Epithelial cell of proximal tubule (primary cell): ENCODE data around the gene MYO5B. TPM values are rescaled to one million over a fixed set of nuclear protein-coding genes. Genes with fewer than 3 reads are reported as not detected.

ENCODE experiments used
- DNase-seq: peaks from one replicate; pipeline ENCODE4 v3.0.0-alpha.2; 2011; ENCODE audit warnings: low read depth
- H3K4me3 ChIP-seq: 2 replicates; pipeline ENCODE4 v1.5.1; 2011; ENCODE audit warnings: low read depth, mild to moderate bottlenecking, low read length
- total RNA-seq: library from RNA; depleted of rRNA; stranded (reverse); fragments of >200 nt; gene quantifications from 2 replicates; pipeline ENCODE4 v1.2.3, GENCODE V29; 2015
- TF ChIP-seq, protein P1 (sequence below): conservative IDR thresholded peaks from 2 replicates; pipeline ENCODE4 v1.5.1; 2012; ENCODE audit warnings: low read depth, mild to moderate bottlenecking, low read length

The MYO5B gene
- total RNA-seq, 1 donor from 2014 or later, result 48.4 TPM

DNA sequence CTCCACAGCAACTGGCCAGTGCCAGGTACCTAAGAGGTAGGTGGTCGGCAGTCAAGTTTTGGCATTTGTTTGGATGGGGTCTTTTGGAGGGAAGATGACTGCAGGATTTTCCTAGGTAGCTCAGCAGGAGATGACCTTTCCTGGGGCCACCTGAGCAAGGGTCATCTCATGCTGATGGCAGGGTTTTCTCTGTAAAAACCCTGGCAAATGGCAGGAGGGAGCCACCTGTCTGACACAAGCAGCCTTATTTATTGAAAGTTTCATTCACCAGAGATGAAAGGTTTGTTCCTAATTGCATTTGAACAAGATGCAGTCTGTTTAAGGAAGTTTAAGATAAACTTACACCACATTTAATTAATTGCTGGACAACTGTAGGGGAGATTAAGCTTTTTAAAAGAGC, 350.0 kb downstream of the MYO5B start:
- DNase-seq, result no peak
- no peak overlapping the region for H3K4me3 ChIP-seq
- TF ChIP-seq, protein P1, sequence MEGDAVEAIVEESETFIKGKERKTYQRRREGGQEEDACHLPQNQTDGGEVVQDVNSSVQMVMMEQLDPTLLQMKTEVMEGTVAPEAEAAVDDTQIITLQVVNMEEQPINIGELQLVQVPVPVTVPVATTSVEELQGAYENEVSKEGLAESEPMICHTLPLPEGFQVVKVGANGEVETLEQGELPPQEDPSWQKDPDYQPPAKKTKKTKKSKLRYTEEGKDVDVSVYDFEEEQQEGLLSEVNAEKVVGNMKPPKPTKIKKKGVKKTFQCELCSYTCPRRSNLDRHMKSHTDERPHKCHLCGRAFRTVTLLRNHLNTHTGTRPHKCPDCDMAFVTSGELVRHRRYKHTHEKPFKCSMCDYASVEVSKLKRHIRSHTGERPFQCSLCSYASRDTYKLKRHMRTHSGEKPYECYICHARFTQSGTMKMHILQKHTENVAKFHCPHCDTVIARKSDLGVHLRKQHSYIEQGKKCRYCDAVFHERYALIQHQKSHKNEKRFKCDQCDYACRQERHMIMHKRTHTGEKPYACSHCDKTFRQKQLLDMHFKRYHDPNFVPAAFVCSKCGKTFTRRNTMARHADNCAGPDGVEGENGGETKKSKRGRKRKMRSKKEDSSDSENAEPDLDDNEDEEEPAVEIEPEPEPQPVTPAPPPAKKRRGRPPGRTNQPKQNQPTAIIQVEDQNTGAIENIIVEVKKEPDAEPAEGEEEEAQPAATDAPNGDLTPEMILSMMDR, result no peak

DNA sequence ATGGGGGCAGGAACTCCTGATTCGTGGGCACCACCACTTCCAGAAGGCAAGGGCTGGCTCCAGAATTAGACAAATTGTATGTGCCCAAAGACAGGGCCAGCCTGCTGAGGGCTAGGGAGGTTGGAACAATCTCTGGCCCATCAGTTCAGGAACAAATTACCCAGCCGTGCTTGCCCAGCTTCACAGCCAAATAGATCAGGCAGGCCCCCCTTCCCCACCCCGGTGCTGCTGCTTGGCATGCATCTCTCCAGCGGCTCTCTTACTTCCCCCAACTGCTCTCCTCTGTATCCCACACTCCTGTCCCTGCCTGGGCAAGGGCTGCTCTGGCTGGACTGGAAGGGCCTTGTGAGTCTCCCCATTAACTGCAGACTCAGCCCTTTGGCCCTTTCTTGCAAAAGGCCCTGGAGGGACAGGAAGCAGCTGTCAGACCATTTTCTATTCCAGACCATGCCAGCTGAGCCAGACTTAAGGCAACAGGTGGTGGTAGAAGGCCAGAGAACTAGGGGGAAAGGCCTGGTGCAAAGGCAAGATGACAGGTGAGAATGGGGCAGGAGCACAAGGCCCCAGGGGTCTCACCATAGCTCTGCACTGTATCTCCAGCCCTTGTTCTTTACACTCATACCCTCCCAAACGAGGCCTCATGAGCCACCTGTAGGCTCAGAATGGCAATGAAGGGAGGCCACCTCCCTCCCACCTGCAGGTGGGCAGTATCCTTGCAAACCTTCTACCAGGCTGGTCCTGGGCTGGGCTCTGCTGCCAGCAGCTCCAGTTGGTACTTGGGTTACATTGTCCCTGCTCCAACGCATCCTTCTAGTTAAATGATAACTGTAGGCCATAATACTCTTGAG, 350.9 kb downstream of the MYO5B start:
- TF ChIP-seq, protein P1, result no peak
- no peak overlapping the region for H3K4me3 ChIP-seq

DNA sequence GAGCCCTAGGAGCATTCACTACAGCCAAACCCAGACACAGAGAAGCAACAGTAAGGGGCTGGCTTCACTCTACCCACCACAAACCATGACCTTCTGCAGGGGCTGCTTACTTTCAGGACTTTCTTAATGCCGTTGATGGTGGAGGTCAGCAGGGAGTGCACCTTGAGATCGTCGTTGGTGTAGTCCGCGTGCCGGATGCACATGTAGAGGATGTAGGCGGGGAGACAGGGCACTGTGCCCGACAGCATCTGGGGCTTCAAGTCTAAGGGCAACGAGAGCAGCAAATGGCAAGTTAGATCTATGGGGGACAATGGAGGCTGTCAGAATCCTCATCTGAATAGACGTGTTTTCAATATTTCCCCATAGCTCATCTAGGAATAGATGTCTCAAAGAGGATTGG, 351.8 kb downstream of the MYO5B start:
- H3K4me3 ChIP-seq, result no peak overlapping the region
- DNase-seq, result no peak
- TF ChIP-seq, protein P1, result no peak

More for the DNA sequence above, 350.9 kb downstream of the MYO5B start:
- no peak for DNase-seq

DNA sequence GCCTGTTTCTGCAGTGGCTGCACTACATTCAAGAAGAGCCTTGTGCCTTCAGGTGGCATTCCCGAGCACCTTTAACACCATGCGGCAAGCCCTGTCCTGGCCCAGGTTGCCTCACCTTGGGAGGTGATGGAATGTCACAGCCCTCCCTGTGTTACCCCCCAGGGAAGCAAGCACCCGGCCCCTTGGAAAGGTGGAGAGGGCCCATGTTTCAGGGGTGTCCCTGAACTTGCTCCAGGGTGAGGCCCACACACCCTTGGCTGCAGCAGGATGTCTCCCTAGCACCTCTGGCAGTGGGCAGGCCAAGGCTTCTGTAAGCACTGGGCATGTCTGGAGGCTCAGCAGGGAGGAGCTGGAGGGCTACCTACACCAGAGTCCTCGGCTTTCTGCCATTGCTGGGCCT, 352.3 kb downstream of the MYO5B start:
- H3K4me3 ChIP-seq, result no peak overlapping the region
- no peak for DNase-seq
- TF ChIP-seq, protein P1, result no peak

DNA sequence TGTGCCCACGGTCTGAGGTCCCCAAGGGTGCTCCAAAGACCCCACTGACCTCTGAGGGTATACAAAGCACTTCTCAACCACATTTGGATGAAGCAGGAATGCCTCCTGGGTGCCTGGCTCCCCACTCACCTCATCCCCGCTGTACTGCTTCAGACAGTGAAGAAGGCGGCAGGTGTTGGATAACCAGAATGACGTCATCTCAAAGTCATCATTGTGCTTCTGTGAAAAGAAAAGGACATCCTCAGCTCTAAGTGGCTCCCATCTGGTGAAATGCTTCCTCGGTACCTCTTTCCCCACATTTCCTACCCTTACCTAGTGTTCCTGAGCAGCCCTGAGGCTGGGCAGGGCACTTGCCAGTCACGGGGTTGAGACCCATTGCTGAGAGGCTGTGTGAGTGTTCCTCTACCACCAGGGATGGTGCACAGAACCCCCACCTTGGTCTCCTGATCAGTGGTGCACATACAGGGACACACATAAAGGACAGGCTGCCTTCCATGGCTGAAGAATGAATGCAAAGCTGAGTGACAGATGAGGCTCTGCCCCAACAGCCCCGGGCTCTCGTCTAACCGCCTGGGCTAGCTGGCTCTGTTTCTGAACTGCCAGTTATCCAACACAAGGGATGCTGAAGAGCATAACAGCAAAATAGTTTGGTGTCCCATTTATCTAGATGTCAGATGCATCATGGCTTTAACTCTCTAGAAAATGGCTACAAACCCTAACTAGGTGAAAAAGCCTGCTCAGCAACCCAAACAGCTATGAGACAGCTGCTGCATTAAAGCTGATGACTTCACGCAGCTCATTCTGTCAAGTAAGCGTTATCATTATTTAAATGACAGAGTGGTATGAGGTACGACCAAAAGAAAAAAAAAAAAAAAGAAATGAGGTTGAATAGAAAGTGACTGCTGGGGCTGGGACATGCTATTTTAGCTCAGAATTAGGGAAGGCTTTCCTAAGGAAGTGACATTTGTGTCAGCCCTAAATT, 353.4 kb downstream of the MYO5B start:
- no peak for DNase-seq
- H3K4me3 ChIP-seq, result no peak overlapping the region
- TF ChIP-seq, protein P1, result no peak

DNA sequence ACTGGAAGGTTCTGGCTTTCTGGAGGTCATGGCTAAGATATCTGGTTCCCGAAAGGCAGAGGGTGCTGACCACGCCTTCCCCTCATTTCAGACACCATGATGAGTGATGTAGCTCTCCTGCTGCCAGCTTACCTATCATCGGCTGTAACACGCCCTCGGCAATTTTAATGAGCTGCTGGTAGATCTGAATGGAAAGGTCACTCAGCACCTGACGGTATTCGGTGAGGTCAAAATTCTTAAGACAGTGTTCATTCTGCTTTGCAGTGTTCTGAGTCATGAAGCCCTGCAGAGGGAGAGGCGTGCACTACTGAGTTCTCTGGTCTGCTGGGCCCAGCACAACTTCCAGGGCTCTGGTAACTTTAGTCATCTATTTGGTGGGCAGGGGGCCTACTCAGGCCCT, 355.9 kb downstream of the MYO5B start:
- TF ChIP-seq, protein P1, result peak; percentile 14
- peak; percentile 82 for DNase-seq
- no peak overlapping the region for H3K4me3 ChIP-seq
